Immature natural killer cell (primary cell): Measurements from ENCODE around the gene PRKCA. TPM values are rescaled to one million over a fixed set of nuclear protein-coding genes. Genes with fewer than 3 reads are reported as not detected.
A peak's percentile ranks its signal among the peaks of the same experiment; 100 is the strongest.

Experiments used
- DNase-seq, 3 donors: peaks; one replicate each; pipeline ENCODE4 v3.0.0; 2022; ENCODE audit warnings: mixed read lengths in 1 of 3
- H3K27ac Mint-ChIP-seq, 6 donors: one replicate each; pipeline ENCODE4 v1.8.0; 2020; ENCODE audit warnings: mixed read lengths in 6 of 6, mild to moderate bottlenecking in 5 of 6, inconsistent platforms in 4 of 6, moderate library complexity in 3 of 6
- H3K27me3 Mint-ChIP-seq, 3 donors: one replicate each; pipeline ENCODE4 v1.8.0; 2020 to 2021; ENCODE audit warnings: low read depth in 3 of 3, mild to moderate bottlenecking in 3 of 3, mixed read lengths in 3 of 3, moderate library complexity in 3 of 3, inconsistent platforms in 1 of 3
- H3K36me3 Mint-ChIP-seq, 3 donors: one replicate each; pipeline ENCODE4 v1.8.0; 2020; ENCODE audit warnings: mixed read lengths in 3 of 3, inconsistent platforms in 2 of 3, mild to moderate bottlenecking in 2 of 3
- H3K4me1 Mint-ChIP-seq, 2 donors: one replicate each; pipeline ENCODE4 v1.8.0; 2020; ENCODE audit warnings: inconsistent platforms in 2 of 2, mild to moderate bottlenecking in 2 of 2, mixed read lengths in 2 of 2, moderate library complexity in 1 of 2
- H3K4me3 Mint-ChIP-seq, 5 donors: one replicate each; pipeline ENCODE4 v1.8.0; 2020; ENCODE audit warnings: mild to moderate bottlenecking in 5 of 5, mixed read lengths in 5 of 5, inconsistent platforms in 3 of 5, moderate library complexity in 3 of 5
- H3K9me3 Mint-ChIP-seq, 6 donors: one replicate each; pipeline ENCODE4 v1.8.0; 2020; ENCODE audit warnings: mild to moderate bottlenecking in 6 of 6, mixed read lengths in 6 of 6, inconsistent platforms in 4 of 6, moderate library complexity in 3 of 6
- polyA plus RNA-seq, 3 donors: library from polyadenylated mRNA; unstranded; fragments of 300-500 nt; fragmentation: Illumina TruSeq; gene quantifications; one replicate each; pipeline ENCODE4 v1.2.3, GENCODE V29; 2021

The PRKCA gene
- polyA plus RNA-seq, 3 donors from 2014 or later = 0.18 to 1.3 (median 0.28) TPM

GRCh38 chr17:66767154-66767933, 464.9 kb downstream of the PRKCA start:
- H3K4me1 Mint-ChIP-seq = no peaks in the 10 kb centered on the region
- H3K27me3 Mint-ChIP-seq = peaks cover 0 to 1% (median 0%) of the 10 kb centered on the region in 3 donors
- peaks cover 0 to 9% (median 4%) of the 10 kb centered on the region in 3 donors for H3K36me3 Mint-ChIP-seq
- H3K27ac Mint-ChIP-seq = no peak overlapping the region
- no peaks in the 10 kb centered on the region for H3K9me3 Mint-ChIP-seq
- DNase-seq = no peak
- H3K4me3 Mint-ChIP-seq = no peak overlapping the region

- H3K27ac Mint-ChIP-seq = no peak overlapping the region
- H3K4me1 Mint-ChIP-seq = no peaks in the 10 kb centered on the region
- DNase-seq = no peak
- peaks cover 0 to 13% (median 7%) of the 10 kb centered on the region in 3 donors for H3K36me3 Mint-ChIP-seq
- no peaks in the 10 kb centered on the region for H3K9me3 Mint-ChIP-seq
- H3K27me3 Mint-ChIP-seq = no peaks in the 10 kb centered on the region
- H3K4me3 Mint-ChIP-seq = no peak overlapping the region
Measured at GRCh38 chr17:66769911-66770310, 467.5 kb downstream of the PRKCA start.

GRCh38 chr17:66772148-66772812, 469.9 kb downstream of the PRKCA start:
- Mint-ChIP-seq H3K36me3 (peaks cover 0 to 16% (median 12%) of the 10 kb centered on the region in 3 donors), H3K4me3 (no peak overlapping the region), H3K4me1 (no peaks in the 10 kb centered on the region), H3K27ac (no peak overlapping the region), H3K9me3 (no peaks in the 10 kb centered on the region), H3K27me3 (no peaks in the 10 kb centered on the region)
- DNase-seq = no peak

GRCh38 chr17:66775271-66775670, 472.9 kb downstream of the PRKCA start:
- Mint-ChIP-seq H3K4me3 (no peak overlapping the region), H3K9me3 (no peaks in the 10 kb centered on the region), H3K4me1 (no peaks in the 10 kb centered on the region), H3K27me3 (no peaks in the 10 kb centered on the region), H3K27ac (no peak overlapping the region), H3K36me3 (peaks cover 5 to 12% (median 10%) of the 10 kb centered on the region in 3 donors)
- DNase-seq = no peak

- no peak for DNase-seq
- Mint-ChIP-seq H3K9me3 (no peaks in the 10 kb centered on the region), H3K4me1 (no peaks in the 10 kb centered on the region), H3K4me3 (no peak overlapping the region), H3K27ac (no peak overlapping the region), H3K27me3 (no peaks in the 10 kb centered on the region), H3K36me3 (peaks cover 5 to 10% (median 8%) of the 10 kb centered on the region in 3 donors)
Measured at GRCh38 chr17:66775881-66776400, 473.5 kb downstream of the PRKCA start.

- peaks cover 0 to 2% (median 0%) of the 10 kb centered on the region in 3 donors for H3K27me3 Mint-ChIP-seq
- no peak for DNase-seq
- no peaks in the 10 kb centered on the region for H3K9me3 Mint-ChIP-seq
- no peaks in the 10 kb centered on the region for H3K4me1 Mint-ChIP-seq
- H3K27ac Mint-ChIP-seq = no peak overlapping the region
- no peak overlapping the region for H3K4me3 Mint-ChIP-seq
- H3K36me3 Mint-ChIP-seq = peaks cover 8 to 10% (median 9%) of the 10 kb centered on the region in 3 donors
Measured at GRCh38 chr17:66776999-66777688, 474.7 kb downstream of the PRKCA start.

GRCh38 chr17:66777689-66778225, 475.3 kb downstream of the PRKCA start:
- no peak for DNase-seq
- peaks cover 0 to 2% (median 0%) of the 10 kb centered on the region in 3 donors for H3K27me3 Mint-ChIP-seq
- no peak overlapping the region for H3K4me3 Mint-ChIP-seq
- no peaks in the 10 kb centered on the region for H3K9me3 Mint-ChIP-seq
- H3K27ac Mint-ChIP-seq = no peak overlapping the region
- peaks cover 8 to 10% (median 9%) of the 10 kb centered on the region in 3 donors for H3K36me3 Mint-ChIP-seq
- H3K4me1 Mint-ChIP-seq = no peaks in the 10 kb centered on the region

- no peak overlapping the region for H3K4me3 Mint-ChIP-seq
- no peaks in the 10 kb centered on the region for H3K4me1 Mint-ChIP-seq
- DNase-seq = no peak
- peaks cover 8 to 10% (median 9%) of the 10 kb centered on the region in 3 donors for H3K36me3 Mint-ChIP-seq
- peaks cover 0 to 2% (median 0%) of the 10 kb centered on the region in 3 donors for H3K27me3 Mint-ChIP-seq
- H3K9me3 Mint-ChIP-seq = no peaks in the 10 kb centered on the region
- H3K27ac Mint-ChIP-seq = no peak overlapping the region
Measured at GRCh38 chr17:66778531-66779236, 476.3 kb downstream of the PRKCA start.

- Mint-ChIP-seq H3K9me3 (no peaks in the 10 kb centered on the region), H3K27me3 (peaks cover 0 to 2% (median 0%) of the 10 kb centered on the region in 3 donors), H3K27ac (no peak overlapping the region), H3K36me3 (peaks cover 6 to 9% (median 8%) of the 10 kb centered on the region in 3 donors), H3K4me1 (no peaks in the 10 kb centered on the region), H3K4me3 (no peak overlapping the region)
- no peak for DNase-seq
Measured at GRCh38 chr17:66779237-66779606, 476.8 kb downstream of the PRKCA start.

GRCh38 chr17:66781135-66781534, 478.7 kb downstream of the PRKCA start:
- H3K27me3 Mint-ChIP-seq = peaks cover 0 to 2% (median 0%) of the 10 kb centered on the region in 3 donors
- H3K4me3 Mint-ChIP-seq = no peak overlapping the region
- H3K27ac Mint-ChIP-seq = no peak overlapping the region
- no peaks in the 10 kb centered on the region for H3K4me1 Mint-ChIP-seq
- H3K36me3 Mint-ChIP-seq = peaks cover 0 to 9% (median 0%) of the 10 kb centered on the region in 3 donors
- no peak for DNase-seq
- no peaks in the 10 kb centered on the region for H3K9me3 Mint-ChIP-seq

- H3K9me3 Mint-ChIP-seq = no peaks in the 10 kb centered on the region
- no peak overlapping the region for H3K27ac Mint-ChIP-seq
- H3K4me1 Mint-ChIP-seq = no peaks in the 10 kb centered on the region
- no peak overlapping the region for H3K4me3 Mint-ChIP-seq
- peaks cover under 1 to 18% (median 6%) of the 10 kb centered on the region in 3 donors for H3K36me3 Mint-ChIP-seq
- peaks cover 0 to 2% (median 0%) of the 10 kb centered on the region in 3 donors for H3K27me3 Mint-ChIP-seq
- DNase-seq = no peak
Measured at GRCh38 chr17:66782851-66783250, 480.4 kb downstream of the PRKCA start.

- Mint-ChIP-seq H3K4me1 (no peaks in the 10 kb centered on the region), H3K36me3 (peaks cover 6 to 22% (median 15%) of the 10 kb centered on the region in 3 donors)
Measured at GRCh38 chr17:66783656-66784381, 481.4 kb downstream of the PRKCA start.

More at GRCh38 chr17:66783656-66784381, 481.4 kb downstream of the PRKCA start:
- no peak for DNase-seq
- peaks cover 0 to 2% (median 0%) of the 10 kb centered on the region in 3 donors for H3K27me3 Mint-ChIP-seq
- H3K4me3 Mint-ChIP-seq = no peak overlapping the region
- no peaks in the 10 kb centered on the region for H3K9me3 Mint-ChIP-seq
- H3K27ac Mint-ChIP-seq = peak overlapping the region in 1 of 6 donors; percentile 25
